Stimulated activated CD4-positive, alpha-beta T cell treated with anti-CD3 and anti-CD28 coated beads, Interleukin-12 subunit alpha, Interleukin-12 subunit beta, amount 100 ng/mL, for 4 hours (primary cell): ENCODE results near the gene COL8A1.
"Not testable (repeated sequence)": the region's sequence is repeated elsewhere in the genome, so short reads cannot be mapped to it uniquely, and the experiment has no call there.

Experiments used
- DNase-seq: peaks from one replicate; pipeline ENCODE4 v3.0.0-alpha.2; 2020

Gene COL8A1

DNA sequence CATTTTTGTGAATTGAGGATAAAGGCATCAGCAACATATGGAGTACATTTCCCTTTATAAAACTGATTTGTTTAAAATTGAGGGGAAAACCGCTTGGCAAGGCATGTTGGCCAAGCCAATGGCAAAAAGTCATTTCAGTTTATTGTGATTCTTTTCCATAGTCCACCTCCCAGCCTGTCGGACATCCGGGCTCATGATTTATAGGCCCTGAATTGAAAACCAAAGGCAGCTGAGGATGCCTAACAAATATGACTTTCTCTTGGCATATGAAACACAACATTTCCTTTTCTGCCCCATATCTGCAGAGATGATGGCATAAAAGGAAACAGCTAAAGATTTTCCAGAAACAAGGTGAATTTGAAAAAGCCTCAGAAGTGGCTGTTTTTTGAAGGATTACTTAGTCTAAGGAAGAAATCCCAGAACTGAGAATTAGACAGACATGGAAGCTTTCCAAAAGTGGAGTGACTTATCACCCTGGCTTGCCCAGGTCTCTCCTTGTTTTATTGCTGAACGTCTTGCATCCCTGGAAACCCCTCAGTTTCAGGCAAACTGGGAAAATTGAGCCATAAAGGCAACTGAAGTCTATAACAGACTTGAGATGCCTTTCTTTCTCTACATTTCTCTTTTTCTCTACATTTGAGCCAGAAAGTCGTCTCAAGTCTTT is 74.0 kb downstream of the COL8A1 start:
- no peak for DNase-seq

DNA sequence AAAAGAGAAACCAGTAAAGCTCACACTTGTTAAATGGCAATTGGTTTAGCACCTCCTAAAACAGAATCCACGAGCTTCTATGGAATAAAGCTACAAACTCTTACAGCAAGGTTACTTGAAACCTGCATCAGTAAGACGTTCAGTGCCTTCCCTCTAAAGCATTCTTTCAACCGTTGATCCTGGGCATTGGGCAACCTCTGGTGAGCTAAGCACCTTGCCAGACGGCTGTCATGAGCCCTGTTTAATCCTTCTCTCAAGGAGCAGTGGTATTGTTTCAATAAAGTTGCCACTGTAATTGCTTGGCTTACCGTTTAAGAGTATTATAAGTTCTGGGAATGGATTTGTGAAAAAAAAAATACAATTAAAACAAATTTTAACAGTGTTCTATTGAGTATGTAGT is 75.0 kb downstream of the COL8A1 start:
- DNase-seq, result no peak

DNA sequence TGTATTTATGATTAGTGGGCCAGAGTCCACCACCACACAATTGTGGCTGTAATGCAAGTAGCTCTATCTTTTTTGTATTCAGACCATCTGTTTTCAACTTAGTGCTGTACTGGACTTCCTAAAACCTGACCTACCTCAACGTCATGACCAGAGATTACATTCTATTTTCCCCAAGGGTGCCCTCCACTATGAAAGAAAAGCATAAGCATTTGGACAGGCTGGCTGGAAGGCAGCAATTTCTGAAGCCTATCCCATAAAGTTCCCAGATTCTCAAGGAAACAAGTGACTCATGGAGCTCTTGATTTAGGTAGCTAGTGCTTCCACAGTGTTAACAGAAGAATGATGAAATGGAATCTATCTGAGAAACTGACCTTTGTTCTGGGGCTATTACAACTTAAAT is 75.8 kb downstream of the COL8A1 start:
- DNase-seq, result no peak

DNA sequence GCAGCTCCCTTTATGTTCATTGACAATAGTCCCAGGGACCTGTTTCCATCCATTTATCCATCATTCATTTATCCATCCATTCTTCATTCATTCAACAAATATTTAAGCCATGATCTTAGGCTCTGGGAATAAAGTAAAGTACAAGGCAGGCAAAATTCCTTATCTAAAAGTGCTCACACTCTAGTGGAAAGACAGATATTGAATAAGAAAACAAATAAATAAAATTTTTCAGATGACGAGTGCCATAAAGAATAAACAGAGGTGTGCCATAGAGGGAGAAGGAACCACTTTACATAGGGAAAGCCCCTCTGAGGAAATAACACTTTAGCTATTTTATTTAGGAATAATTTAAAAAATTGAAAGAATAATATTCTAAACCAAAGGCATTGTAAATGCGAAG is 76.2 kb downstream of the COL8A1 start:
- DNase-seq, result no peak

DNA sequence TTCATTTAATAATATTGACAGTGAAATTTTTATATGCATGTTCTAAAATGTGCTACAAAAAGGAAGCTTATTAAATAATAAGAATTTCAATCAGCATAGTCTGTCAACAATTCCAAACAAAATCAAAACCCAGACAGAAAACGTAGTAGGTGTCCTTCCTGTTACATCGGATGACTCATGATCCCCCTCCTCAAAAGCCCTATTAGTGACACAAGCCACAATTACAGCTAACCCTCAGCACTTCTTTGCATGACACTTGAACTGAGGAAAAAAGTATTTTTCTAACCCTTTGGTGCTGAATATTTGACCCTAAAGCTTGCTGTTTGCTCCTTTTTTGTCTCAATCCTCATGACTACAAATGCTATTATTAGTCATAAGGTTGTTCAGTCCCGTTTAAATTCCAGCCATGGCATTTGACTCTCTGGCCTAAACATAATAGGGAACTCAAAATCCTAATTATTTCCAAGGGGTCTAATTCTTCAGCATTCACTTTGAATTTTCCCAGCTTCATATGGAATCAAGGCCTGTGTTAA is 78.1 kb downstream of the COL8A1 start:
- DNase-seq, result no peak

DNA sequence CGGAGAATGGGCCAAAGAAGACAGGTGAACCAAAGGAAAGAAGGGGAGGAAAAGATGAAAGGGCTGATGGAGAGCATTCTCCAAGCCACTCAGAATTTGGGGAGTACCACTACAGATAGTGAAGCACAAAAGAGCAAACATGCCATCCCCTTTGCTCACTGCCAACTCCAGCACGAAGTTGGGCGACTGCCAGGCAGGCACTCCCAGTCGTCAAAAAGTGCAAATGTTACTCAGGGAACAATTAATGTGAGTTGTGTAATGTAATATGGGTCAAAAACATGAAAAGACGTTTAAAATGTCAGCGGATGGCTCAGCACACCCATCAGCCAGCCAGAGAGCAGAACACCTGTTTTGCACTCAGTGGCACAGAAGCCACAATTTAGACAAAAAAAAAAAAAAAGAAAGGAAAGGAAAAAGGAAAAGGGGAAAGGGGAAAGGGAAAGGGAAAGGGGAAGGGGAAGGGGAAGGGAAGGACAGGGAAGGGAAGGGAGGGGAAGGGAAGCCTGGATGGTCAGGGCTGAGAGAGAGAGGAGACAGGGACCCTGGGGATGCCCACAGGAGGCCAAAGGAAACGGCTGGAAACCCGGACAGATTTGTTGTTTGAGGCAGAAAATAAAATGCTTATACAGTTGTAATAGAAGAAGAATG is 82.7 kb downstream of the COL8A1 start:
- no peak for DNase-seq

DNA sequence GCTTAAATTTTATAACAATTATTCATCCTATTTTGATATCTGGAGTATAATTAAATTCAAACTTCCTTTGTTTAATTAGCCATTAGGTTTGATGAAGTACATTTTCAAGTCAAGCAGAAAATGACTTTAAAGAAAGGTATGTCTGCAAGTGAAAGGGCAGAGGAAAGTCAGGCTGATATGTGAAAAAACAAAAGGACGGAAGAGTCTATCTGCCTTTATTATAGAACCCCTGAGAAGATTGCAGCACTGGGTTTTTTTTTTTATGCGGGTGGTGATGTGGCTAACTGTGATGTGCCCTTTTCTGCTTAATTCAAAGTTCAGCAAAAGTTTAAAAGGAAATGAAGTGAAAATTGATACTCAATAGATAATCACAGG is 83.2 kb downstream of the COL8A1 start:
- no peak for DNase-seq

DNA sequence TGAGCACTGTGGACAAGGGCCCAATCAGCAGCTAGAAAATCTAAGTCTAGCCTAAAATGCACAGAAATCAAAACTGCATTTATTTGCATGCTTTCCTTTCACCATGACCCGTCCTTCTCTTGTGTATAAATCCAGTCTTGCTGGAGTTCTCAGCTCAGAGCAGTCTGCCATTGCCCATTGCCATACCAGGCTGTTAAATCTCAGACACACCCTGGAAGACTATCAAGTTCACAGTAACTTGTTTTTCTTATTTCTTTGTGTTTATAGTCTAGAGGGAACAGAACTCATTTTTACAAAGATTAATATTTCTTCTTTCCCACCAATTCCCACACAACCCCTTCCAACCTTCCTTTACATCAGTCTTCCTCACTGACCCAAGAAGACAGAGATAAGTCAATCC is 85.9 kb downstream of the COL8A1 start:
- DNase-seq, result no peak

DNA sequence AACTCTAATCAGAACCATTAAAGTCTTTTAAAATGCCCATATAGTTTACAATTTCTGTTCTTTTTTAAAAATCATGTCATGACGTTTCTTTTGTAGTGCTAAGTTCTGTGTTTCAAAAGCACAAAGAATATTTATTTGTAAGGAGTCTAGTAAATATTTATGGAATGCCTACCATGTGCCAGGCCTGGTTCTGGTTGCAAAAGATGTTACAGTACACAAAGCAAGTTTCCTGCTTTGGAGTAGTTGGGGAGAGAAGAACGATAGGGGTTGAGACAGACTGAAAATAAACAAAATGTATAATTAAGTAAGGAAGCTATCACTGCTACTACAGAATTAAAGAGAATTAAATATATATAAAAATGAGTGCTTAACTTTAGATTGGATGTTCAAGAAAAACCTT is 92.5 kb downstream of the COL8A1 start:
- DNase-seq, result no peak

DNA sequence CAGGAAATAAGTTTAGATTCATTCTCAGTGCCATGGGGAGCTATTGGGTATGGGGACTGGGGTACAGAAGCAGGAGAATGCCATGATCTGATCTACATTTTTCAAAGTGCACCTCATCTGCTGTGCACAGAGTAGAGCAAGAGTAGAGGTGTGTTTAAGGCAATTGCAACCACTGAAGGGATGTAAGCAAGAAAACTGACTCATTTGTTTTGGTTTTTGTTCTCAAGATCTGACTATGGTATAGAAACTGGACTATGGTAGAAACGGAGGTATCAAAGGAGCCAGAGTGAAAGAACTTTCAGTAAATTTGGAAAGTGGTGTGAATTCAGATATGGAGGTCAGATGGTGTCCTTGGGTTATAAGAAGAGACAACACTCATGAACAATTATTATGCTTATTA is 93.1 kb downstream of the COL8A1 start:
- DNase-seq, result no peak

DNA sequence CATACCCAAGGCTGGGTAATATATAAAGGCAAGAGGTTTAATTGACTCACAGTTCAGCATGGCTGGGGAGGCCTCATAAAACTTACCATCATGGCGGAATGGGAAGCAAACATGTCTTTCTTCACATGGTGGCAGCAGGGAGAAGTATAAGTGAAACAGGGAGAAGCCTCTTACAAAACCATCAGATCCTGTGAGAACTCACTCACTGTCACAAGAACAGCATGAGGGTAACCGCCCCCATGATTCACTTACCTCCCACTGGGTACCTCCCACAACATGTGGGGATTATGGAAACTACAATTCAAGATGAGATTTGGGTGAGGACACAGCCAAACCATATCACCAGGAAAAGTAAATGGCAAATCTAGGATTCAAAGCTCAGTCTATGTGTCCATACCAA is 102.0 kb downstream of the COL8A1 start:
- not testable (repeated sequence) for DNase-seq

DNA sequence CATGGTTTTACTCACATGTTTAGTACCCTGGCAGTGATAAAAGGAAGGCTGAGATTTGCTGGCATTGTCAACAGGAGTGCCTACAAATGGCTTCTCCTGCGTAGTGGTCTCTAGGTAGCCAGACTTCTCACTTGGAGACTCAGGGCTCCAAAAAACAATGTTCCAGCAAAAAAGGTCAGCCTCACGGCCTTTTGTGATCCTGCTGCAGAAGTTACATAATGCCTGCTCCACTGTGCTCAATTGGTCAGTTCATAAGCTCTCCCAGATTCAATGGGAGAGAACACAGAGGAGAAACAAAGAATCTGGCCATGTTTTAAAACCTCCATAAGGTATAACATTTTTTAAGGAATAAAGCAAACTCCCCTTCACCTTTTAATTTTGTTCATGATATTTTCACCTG is 103.2 kb downstream of the COL8A1 start:
- no peak for DNase-seq

DNA sequence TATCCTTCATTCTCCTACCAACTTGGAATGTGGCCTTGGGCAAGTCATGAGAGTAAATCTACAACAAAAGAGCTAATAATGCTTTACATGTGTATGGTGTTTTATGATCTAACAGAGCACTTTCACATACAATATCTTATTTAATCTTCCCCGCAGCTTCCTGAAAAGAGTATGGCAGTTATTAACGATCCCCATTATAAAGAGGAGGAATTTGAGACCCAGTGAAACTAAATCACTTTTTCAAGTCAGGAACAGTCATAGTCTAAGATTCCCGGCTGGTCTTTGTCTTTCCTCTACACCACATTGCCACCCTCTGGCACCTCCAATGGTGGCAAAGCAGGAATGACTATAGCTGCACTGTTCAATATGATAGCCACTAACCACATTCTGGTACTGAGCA is 109.5 kb downstream of the COL8A1 start:
- DNase-seq, result no peak

DNA sequence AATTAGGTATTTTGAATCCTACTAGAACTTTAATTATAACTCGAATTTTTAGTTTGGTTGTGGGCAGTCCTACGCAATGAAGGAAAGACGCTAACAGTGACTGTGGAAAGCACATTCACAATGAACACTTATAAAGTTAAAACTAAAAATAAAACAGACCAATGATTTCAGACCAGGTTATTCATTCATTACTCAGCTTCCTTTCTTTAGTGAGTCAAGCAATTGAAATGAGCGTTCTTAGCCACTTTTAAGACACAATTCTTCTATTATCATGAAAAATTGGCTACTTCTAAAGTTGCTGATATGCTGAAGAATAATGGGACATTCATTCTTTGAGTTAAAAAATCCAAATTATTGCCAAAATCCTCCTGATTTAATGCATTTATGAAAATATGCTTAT is 113.3 kb downstream of the COL8A1 start:
- no peak for DNase-seq

DNA sequence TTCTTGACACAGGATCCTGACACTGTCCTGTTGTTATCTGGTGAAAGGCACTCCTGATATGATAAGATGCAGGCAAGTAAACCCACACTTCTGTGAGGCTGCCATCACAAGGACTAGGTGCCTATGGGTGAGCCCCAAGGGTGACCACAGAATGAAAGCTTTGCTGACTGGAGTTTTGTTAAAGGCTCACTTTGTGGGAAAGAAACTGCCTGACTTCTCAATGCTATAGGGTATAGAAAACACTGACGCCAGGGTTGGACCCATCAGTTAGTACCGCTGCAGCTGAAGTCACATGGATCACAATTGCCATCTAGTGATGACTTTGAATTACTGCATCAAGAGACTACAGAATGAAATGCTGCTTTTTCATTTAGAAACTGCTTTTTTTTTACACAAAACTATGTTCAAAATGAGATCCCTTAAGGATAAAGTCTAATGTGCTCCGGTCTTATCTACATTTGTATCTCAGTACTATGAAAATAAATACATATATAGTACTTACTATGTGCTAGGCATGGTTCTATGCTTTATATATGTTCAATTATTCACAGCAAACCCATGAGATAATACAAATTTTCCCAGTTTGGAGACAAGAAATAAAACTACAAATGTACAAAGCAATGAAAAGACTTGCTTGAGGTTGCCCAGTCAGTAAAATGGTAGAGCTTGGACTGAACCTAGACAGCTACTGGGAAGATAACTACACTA is 115.0 kb downstream of the COL8A1 start:
- DNase-seq, result no peak

DNA sequence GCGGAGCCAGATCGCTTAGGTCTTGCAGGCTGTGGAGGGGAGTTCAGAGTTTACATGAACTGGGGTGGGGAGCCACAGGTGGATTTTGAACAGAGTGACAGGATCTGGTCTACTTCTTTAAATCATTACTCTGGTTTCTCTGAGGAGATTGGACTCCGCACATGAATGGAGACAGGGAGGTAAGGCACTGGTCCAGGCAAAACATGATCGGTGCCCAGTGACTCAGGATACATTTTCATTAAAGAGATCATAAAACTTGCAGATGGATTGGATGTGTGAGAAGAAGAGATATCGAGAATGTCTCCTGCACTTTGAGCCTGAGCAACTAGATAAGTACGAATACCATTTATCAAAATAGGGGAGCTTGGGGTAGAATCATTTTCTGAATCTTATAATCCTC is 117.4 kb downstream of the COL8A1 start:
- no peak for DNase-seq

DNA sequence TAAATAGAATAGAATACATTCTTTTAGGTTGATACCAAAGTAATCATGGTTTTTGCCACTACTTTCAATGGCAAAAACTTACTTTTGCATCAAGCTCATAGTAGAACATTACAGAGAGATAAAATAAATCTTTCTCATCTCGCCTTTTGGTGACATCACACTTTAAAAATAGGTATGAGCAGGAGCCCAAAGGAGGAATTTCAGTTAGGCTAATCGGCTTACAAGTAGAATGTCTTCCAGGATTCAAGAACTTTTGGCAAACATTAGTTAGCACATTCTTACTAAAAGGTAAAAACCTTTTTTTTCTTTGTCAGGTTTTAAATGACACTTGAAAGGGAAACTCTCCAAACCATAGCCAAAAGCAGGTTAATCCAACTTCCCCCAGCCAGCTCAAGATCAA is 119.6 kb downstream of the COL8A1 start:
- no peak for DNase-seq

DNA sequence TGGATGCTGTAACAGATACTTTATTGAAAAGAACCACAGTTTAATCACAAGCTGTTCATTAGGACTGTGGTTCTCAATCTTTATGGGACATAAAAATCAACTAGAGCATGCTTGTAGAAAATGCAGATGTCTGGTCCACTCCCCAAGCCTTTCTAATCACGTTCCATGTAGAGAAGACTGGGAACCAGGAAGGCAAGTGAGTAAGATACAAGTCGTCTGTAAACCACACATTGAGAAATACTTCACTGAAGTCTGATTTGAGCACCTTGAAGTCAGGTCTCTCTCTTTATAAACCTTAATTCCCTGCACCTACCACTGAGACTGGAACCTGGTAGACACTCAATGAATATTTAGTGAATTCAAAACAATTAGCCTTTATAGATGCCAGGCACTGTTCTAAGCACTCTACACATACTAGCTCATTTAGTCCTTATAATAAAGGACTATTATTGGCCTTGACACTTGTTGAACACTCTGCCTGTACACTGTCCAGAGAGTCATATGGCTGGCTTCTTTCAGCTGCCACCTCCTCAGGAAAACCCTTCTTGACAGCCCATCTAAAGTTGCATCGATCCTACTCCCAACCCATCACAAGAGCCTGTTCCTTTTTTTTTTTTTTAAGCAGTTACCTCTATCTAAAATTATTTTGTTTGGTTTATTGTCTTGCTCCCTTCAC is 120.2 kb downstream of the COL8A1 start:
- no peak for DNase-seq

DNA sequence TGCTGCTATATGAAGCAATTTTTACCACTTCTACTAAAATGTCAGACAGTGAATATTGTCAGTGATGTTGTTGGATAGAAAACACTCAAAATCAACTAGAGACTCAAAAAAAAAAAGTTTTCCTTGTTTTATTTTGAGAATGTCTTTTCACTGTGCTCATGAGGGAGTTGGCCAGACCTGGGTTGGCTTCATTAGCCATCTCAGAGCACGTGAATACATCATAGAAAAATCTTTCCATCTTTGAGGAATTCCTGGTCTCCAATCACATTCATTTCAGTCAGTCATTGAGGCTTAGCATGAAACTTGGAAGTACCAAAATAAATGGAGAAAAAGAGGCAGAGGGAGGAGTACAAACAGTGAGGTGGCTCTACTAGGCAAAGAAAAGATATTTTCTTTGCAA is 121.6 kb downstream of the COL8A1 start:
- no peak for DNase-seq

DNA sequence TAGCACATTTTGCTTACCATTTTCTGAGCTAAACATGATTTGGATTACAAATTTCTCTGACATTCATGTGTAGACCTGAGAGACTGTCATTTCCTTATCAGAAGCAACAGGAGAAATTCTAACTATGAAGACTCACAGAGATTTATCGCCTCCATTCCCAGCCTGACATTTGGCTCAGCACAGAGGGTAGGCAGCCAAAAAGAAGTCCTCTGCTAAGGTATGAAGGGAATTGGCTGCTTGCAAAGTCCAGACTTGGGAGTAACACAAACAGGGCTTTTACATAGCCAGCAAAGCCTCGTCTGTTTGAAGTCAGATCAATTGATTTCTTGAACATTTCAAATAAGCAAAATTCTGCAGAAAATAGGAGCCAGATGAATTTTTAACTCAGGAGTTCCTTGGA is 122.2 kb downstream of the COL8A1 start:
- no peak for DNase-seq

DNA sequence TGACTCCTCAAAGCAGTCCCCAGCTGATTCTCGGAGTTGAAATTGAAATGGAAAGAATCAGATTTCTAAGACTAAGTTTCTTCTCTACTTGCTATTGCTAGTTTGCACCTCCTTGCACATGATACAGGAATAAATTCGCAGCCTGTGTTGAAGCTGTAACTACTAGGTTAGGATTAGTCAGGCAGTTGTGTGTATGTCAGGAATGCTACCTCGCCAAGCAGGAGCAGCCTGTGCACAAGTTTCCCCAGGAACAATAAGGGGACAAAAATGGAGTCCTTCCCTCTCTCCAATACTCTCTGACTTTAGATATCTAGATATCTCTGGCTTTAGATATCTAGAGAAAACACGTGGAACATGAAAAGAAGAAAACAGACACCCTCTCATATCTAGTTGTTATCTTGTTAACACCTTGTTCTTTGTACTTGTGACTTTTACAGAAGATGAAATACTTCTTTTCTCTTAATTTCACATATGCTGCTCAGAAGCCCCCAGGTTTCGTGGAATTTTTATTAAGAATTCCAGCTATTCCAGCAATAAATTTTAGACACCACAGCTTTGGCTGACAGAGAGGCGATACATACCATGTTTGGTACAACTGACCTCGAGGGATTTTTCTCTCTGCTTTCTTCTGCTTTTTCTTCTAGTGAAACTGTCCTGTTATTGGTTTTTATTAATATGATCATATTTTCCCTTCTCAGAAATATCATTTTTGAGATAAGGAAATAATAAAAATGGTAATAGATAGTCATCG is 123.2 kb downstream of the COL8A1 start:
- DNase-seq, result no peak

DNA sequence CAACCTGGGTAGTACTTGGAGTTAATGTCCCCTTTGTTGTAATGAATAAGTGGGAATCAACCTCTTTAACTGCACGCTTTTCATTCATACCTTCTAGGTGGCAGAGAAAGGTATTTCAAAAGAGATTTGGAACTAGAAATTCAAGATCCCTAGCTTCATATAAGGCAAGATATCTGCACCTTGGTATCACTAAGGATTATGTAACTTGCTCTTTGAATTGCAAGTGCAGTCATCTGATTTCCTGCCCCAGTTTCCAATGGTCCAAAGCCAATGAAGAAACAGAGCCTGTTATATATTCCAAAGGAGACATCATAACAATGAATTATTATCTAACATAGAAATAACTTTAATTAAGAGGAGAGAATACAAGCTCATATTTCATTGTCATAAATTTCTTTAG is 124.5 kb downstream of the COL8A1 start:
- DNase-seq, result no peak

DNA sequence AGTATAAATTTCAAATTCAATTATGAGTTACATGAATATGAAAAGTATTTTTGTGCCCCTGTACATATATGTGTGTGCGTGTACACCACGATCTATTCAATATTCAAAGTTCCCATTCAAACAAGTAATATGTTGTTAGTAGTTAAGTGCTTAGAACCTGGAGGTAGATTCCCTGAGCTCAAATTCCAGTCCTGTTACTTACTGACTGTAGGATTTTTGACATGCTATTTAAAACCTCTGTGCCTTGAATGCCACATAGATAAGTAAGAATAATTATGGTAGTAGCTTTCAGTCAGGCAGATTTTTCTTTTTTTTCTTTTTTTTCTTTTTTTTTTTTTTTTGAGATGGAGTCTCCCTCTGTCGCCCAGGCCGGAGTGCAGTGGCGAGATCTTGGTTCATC is 126.0 kb downstream of the COL8A1 start:
- no peak for DNase-seq
